HepG2 (cell line): ENCODE data around the gene STBD1. TPM values are rescaled to one million over a fixed set of nuclear protein-coding genes. Genes with fewer than 3 reads are reported as not detected.

Experiments
- ATAD3A ChIP-seq: sonication (generic); formaldehyde crosslinking; IDR thresholded peaks from 2 replicates; pipeline ENCODE4 v1.4.0; 2020; ENCODE audit warnings: missing genetic modification reagents
- HES4 ChIP-seq: sonication (generic); formaldehyde crosslinking; IDR thresholded peaks from 2 replicates; pipeline ENCODE4 v1.9.0; 2021; ENCODE audit warnings: mild to moderate bottlenecking, missing genetic modification reagents, borderline replicate concordance
- JDP2 ChIP-seq: sonication (generic); formaldehyde crosslinking; IDR thresholded peaks from 2 replicates; pipeline ENCODE4 v1.8.1; 2022; ENCODE audit warnings: missing genetic modification reagents, borderline replicate concordance
- KDM5A ChIP-seq: fragments of 200-600 bp; sonication (generic); IDR thresholded peaks from 2 replicates; pipeline ENCODE4 v1.7.0; 2018; ENCODE audit warnings: antibody characterized with exemption, mild to moderate bottlenecking, low read length, borderline replicate concordance
- KMT2B ChIP-seq: IDR thresholded peaks from 2 replicates; pipeline ENCODE4 v1.6.1; 2016; ENCODE audit warnings: missing genetic modification reagents, missing compliant biosample characterization
- MTF1 ChIP-seq: sonication (generic); formaldehyde crosslinking; IDR thresholded peaks from 2 replicates; pipeline ENCODE4 v1.5.0; 2020; ENCODE audit warnings: missing genetic modification reagents
- NCOA5 ChIP-seq: sonication (generic); formaldehyde crosslinking; IDR thresholded peaks from 2 replicates; pipeline ENCODE4 v1.4.0; 2020; ENCODE audit warnings: missing genetic modification reagents
- POLR2G ChIP-seq: fragments of 200-400 bp; formaldehyde crosslinking; IDR thresholded peaks from 2 replicates; pipeline ENCODE4 v1.6.1; 2018; ENCODE audit warnings: mild to moderate bottlenecking, low read depth, low read length, moderate library complexity
- ZBTB42 ChIP-seq: sonication (generic); formaldehyde crosslinking; IDR thresholded peaks from 2 replicates; pipeline ENCODE4 v1.5.0; 2020; ENCODE audit warnings: mild to moderate bottlenecking, missing genetic modification reagents
- ZC3H4 ChIP-seq: sonication (generic); formaldehyde crosslinking; IDR thresholded peaks from 2 replicates; pipeline ENCODE4 v1.4.0; 2020; ENCODE audit warnings: missing genetic modification reagents, borderline replicate concordance
- ZNF274 ChIP-seq: sonication (generic); formaldehyde crosslinking; IDR thresholded peaks from 2 replicates; pipeline ENCODE4 v1.5.1; 2020; ENCODE audit warnings: mild to moderate bottlenecking, missing genetic modification reagents
- ZNF33B ChIP-seq: sonication (generic); formaldehyde crosslinking; IDR thresholded peaks from 2 replicates; pipeline ENCODE4 v1.5.1; 2020; ENCODE audit warnings: mild to moderate bottlenecking, missing genetic modification reagents
- ZNF446 ChIP-seq: sonication (generic); formaldehyde crosslinking; IDR thresholded peaks from 2 replicates; pipeline ENCODE4 v1.5.0; 2020; ENCODE audit warnings: mild to moderate bottlenecking, missing genetic modification reagents
- ZNF549 ChIP-seq: sonication (generic); formaldehyde crosslinking; IDR thresholded peaks from 2 replicates; pipeline ENCODE4 v1.5.0; 2020; ENCODE audit warnings: missing genetic modification reagents
- ZNF589 ChIP-seq: sonication (generic); formaldehyde crosslinking; conservative IDR thresholded peaks from 2 replicates; pipeline ENCODE4 v1.8.0; 2022; ENCODE audit warnings: mild to moderate bottlenecking, moderate library complexity, missing genetic modification reagents
- ZNF616 ChIP-seq: sonication (generic); formaldehyde crosslinking; IDR thresholded peaks from 2 replicates; pipeline ENCODE4 v1.5.0; 2020; ENCODE audit warnings: low read depth, mild to moderate bottlenecking, missing genetic modification reagents
- ZSCAN31 ChIP-seq: sonication (generic); formaldehyde crosslinking; IDR thresholded peaks from 2 replicates; pipeline ENCODE4 v1.5.0; 2020; ENCODE audit warnings: low read depth, mild to moderate bottlenecking, missing genetic modification reagents
- polyA plus RNA-seq, 8 experiments: library from polyadenylated mRNA; depleted of rRNA in 3 of 8; stranded (reverse) in 7 of 8; unstranded in 1 of 8; fragments of >200 nt; fragmentation: Illumina TruSeq in 4 of 8; extraction: Trizol in 4 of 8; gene quantifications; 2 replicates each; pipeline versions ENCODE4 v1.2.1 to v1.2.3, GENCODE V29; 2011 to 2016; ENCODE audit warnings: low read depth in 4 of 8, missing spikeins in 1 of 8, mixed read lengths in 1 of 8; ENCODE audit not compliant: insufficient read depth in 1 of 8
- total RNA-seq, 5 experiments: library from RNA; depleted of rRNA; stranded (reverse); fragments of >200 nt; fragmentation: Illumina TruSeq; extraction: Trizol; gene quantifications; 2 replicates each; pipeline ENCODE4 v1.2.3, GENCODE V29; 2016; ENCODE audit warnings: low read depth in 1 of 5
- TF ChIP-seq, protein P1 (sequence below): sonication (generic); formaldehyde crosslinking; IDR thresholded peaks from 2 replicates; pipeline ENCODE4 v1.9.0; 2021; ENCODE audit warnings: missing genetic modification reagents, borderline replicate concordance
- TF ChIP-seq, protein P2 (sequence below): sonication (generic); formaldehyde crosslinking; IDR thresholded peaks from 2 replicates; pipeline ENCODE4 v1.5.0; 2020; ENCODE audit warnings: mild to moderate bottlenecking, missing genetic modification reagents
- TF ChIP-seq, protein P3 (sequence below): sonication (generic); formaldehyde crosslinking; IDR thresholded peaks from 2 replicates; pipeline ENCODE4 v1.4.0; 2020; ENCODE audit warnings: missing genetic modification reagents
- TF ChIP-seq, protein P4 (sequence below): sonication (generic); formaldehyde crosslinking; IDR thresholded peaks from 2 replicates; pipeline ENCODE4 v1.5.0; 2020; ENCODE audit warnings: missing genetic modification reagents
- TF ChIP-seq, protein P5 (sequence below): sonication (generic); formaldehyde crosslinking; IDR thresholded peaks from 2 replicates; pipeline ENCODE4 v1.4.0; 2020; ENCODE audit warnings: missing genetic modification reagents, borderline replicate concordance

STBD1 gene
- total and polyA plus RNA-seq, 2 of the 13 experiments (the other 11 are each of a cell fraction or from before 2014, with no cell fraction given) = 2.8 to 4.3 TPM

DNA sequence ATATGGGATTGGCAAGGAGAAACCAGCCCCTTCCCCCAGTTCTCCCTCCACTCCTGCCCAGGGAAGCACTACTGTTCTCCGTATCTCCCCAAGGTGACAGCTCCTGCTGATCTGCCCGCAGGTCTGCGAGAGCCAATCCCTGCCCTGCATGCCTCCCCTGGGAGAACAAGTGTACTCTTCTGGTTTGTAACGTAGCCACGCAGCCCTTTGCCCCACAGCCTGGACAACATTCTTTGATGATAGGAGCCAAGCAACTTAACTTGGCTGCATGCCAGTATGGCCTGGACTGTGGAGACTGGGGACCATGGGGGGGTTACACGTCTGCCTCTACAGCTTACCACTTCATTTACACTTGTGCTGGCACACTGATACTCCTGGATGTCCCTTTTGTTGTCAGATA, 2.0 kb downstream of the STBD1 start (continued):
- no peak for TF ChIP-seq POLR2G
- TF ChIP-seq MTF1 (CRISPR knock-in tag) = no peak
- no peak for TF ChIP-seq NCOA5 (CRISPR knock-in tag)
- TF ChIP-seq, protein P1, sequence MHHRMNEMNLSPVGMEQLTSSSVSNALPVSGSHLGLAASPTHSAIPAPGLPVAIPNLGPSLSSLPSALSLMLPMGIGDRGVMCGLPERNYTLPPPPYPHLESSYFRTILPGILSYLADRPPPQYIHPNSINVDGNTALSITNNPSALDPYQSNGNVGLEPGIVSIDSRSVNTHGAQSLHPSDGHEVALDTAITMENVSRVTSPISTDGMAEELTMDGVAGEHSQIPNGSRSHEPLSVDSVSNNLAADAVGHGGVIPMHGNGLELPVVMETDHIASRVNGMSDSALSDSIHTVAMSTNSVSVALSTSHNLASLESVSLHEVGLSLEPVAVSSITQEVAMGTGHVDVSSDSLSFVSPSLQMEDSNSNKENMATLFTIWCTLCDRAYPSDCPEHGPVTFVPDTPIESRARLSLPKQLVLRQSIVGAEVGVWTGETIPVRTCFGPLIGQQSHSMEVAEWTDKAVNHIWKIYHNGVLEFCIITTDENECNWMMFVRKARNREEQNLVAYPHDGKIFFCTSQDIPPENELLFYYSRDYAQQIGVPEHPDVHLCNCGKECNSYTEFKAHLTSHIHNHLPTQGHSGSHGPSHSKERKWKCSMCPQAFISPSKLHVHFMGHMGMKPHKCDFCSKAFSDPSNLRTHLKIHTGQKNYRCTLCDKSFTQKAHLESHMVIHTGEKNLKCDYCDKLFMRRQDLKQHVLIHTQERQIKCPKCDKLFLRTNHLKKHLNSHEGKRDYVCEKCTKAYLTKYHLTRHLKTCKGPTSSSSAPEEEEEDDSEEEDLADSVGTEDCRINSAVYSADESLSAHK (CRISPR knock-in tag) = no peak
- TF ChIP-seq ATAD3A (CRISPR knock-in tag) = no peak
- no peak for TF ChIP-seq ZNF33B (CRISPR knock-in tag)
- no peak for TF ChIP-seq HES4 (CRISPR knock-in tag)
- TF ChIP-seq, protein P2, sequence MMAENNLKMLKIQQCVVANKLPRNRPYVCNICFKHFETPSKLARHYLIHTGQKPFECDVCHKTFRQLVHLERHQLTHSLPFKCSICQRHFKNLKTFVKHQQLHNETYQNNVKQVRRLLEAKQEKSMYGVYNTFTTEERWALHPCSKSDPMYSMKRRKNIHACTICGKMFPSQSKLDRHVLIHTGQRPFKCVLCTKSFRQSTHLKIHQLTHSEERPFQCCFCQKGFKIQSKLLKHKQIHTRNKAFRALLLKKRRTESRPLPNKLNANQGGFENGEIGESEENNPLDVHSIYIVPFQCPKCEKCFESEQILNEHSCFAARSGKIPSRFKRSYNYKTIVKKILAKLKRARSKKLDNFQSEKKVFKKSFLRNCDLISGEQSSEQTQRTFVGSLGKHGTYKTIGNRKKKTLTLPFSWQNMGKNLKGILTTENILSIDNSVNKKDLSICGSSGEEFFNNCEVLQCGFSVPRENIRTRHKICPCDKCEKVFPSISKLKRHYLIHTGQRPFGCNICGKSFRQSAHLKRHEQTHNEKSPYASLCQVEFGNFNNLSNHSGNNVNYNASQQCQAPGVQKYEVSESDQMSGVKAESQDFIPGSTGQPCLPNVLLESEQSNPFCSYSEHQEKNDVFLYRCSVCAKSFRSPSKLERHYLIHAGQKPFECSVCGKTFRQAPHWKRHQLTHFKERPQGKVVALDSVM (CRISPR knock-in tag) = no peak
- TF ChIP-seq ZSCAN31 = no peak
- no peak for TF ChIP-seq ZNF274 (CRISPR knock-in tag)
- TF ChIP-seq ZNF589 (CRISPR knock-in tag) = no peak
- TF ChIP-seq, protein P3, sequence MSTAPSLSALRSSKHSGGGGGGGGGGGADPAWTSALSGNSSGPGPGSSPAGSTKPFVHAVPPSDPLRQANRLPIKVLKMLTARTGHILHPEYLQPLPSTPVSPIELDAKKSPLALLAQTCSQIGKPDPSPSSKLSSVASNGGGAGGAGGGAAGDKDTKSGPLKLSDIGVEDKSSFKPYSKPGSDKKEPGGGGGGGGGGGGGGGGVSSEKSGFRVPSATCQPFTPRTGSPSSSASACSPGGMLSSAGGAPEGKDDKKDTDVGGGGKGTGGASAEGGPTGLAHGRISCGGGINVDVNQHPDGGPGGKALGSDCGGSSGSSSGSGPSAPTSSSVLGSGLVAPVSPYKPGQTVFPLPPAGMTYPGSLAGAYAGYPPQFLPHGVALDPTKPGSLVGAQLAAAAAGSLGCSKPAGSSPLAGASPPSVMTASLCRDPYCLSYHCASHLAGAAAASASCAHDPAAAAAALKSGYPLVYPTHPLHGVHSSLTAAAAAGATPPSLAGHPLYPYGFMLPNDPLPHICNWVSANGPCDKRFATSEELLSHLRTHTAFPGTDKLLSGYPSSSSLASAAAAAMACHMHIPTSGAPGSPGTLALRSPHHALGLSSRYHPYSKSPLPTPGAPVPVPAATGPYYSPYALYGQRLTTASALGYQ (CRISPR knock-in tag) = no peak
- TF ChIP-seq KMT2B (CRISPR knock-in tag) = no peak
- TF ChIP-seq, protein P4, sequence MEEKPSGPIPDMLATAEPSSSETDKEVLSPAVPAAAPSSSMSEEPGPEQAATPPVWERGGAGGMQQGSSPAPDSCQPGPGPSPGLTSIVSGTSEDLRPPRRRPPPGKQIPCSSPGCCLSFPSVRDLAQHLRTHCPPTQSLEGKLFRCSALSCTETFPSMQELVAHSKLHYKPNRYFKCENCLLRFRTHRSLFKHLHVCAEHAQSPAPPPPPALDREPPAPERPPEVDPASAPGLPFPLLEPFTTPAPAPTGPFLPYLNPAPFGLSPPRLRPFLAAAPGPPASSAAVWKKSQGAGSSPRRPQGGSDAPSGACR (CRISPR knock-in tag) = no peak
- TF ChIP-seq ZNF549 (CRISPR knock-in tag) = no peak
- TF ChIP-seq ZNF616 (CRISPR knock-in tag) = no peak
- TF ChIP-seq JDP2 (CRISPR knock-in tag) = no peak
- TF ChIP-seq ZBTB42 = no peak
- no peak for TF ChIP-seq ZC3H4 (CRISPR knock-in tag)
- TF ChIP-seq, protein P5, sequence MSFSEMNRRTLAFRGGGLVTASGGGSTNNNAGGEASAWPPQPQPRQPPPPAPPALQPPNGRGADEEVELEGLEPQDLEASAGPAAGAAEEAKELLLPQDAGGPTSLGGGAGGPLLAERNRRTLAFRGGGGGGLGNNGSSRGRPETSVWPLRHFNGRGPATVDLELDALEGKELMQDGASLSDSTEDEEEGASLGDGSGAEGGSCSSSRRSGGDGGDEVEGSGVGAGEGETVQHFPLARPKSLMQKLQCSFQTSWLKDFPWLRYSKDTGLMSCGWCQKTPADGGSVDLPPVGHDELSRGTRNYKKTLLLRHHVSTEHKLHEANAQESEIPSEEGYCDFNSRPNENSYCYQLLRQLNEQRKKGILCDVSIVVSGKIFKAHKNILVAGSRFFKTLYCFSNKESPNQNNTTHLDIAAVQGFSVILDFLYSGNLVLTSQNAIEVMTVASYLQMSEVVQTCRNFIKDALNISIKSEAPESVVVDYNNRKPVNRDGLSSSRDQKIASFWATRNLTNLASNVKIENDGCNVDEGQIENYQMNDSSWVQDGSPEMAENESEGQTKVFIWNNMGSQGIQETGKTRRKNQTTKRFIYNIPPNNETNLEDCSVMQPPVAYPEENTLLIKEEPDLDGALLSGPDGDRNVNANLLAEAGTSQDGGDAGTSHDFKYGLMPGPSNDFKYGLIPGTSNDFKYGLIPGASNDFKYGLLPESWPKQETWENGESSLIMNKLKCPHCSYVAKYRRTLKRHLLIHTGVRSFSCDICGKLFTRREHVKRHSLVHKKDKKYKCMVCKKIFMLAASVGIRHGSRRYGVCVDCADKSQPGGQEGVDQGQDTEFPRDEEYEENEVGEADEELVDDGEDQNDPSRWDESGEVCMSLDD (CRISPR knock-in tag) = no peak
- TF ChIP-seq KDM5A = no peak
- TF ChIP-seq ZNF446 (CRISPR knock-in tag) = no peak
